PC-3 (cell line): ENCODE measurements around the gene TTC31.

Experiments used
- CTCF ChIP-seq: fragments of 300-600 bp; sonication (generic); conservative IDR thresholded peaks from 2 replicates; pipeline ENCODE4 v1.5.1; 2017; ENCODE audit warnings: antibody characterized with exemption, low read depth, mild to moderate bottlenecking, low read length
- EZH2 ChIP-seq: fragments of 300-600 bp; sonication (generic); IDR thresholded peaks from one replicate; pipeline ENCODE4 v1.6.1; 2017; ENCODE audit warnings: antibody characterized with exemption, mild to moderate bottlenecking, low read length; ENCODE audit not compliant: unreplicated experiment

GRCh38 chr2:74438248-74438647 lies 44.6 kb upstream of the TTC31 start:
- TF ChIP-seq CTCF (no peak), EZH2 (no peak)
